ENCODE results near the gene RAP1GDS1.
"Not testable (repeated sequence)": the region's sequence is repeated elsewhere in the genome, so short reads cannot be mapped to it uniquely, and the experiment has no call there.

The RAP1GDS1 gene

DNA sequence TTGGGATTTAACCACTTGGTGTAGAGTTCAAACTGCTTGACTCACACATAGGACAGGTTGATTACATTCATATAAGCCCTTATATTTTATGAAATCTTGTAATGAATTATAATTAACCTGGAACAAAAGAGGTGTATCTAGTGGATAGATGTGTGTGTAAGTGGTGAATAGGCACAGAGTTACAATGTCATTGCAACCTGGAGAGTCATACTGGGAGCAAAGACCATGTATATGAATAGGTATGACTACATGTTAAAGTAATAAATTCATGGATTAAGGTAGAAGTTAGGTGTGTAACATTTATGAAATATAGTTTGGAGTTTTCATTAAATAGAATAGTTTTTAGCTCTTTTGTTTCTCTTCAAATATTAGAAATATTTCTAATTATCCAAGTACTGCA is 26.1 kb downstream of the RAP1GDS1 start:
- DNase-seq (ENCODE audit: low spot score) = no peak

DNA sequence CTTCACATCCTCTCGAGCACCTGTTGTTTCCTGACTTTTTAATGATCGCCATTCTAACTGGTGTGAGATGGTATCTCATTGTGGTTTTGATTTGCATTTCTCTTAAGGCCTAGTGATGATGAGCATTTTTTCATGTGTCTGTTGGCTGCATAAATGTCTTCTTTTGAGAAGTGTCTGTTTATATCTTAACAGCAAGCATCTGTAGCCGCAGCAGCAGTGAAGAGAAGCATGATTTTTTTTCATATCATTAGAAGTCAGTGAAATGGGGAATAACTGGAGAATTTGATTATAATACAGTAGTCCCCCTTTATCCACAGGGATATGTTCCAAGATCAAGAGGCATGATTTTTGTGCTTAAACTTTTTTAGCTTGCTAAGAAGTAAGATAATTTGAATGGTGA is 27.5 kb downstream of the RAP1GDS1 start:
- not testable (repeated sequence) for DNase-seq (ENCODE audit: low spot score)

DNA sequence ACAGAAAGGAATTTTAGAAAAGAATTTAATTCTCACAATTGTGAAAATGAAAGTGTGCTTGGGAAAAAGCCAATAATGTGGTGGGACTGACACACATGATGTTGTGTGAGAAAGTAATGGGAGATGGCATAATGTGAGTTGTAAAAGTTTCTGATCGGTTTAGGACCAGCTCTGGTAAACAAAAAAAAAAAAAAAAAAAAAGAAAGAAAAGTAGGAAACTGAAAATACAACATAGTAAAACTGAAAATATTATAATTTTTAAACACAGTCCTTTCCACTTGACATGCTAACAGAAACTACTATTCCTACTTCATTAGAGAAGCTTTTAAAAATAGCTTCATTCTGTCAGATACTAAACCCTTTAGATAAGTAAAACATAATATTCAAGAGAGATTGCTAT is 28.2 kb downstream of the RAP1GDS1 start:
- DNase-seq (ENCODE audit: low spot score) = no peak

GRCh38 chr4:98290511-98290910 is 29.3 kb downstream of the RAP1GDS1 start:
- no peak for DNase-seq (ENCODE audit: low spot score)

DNA sequence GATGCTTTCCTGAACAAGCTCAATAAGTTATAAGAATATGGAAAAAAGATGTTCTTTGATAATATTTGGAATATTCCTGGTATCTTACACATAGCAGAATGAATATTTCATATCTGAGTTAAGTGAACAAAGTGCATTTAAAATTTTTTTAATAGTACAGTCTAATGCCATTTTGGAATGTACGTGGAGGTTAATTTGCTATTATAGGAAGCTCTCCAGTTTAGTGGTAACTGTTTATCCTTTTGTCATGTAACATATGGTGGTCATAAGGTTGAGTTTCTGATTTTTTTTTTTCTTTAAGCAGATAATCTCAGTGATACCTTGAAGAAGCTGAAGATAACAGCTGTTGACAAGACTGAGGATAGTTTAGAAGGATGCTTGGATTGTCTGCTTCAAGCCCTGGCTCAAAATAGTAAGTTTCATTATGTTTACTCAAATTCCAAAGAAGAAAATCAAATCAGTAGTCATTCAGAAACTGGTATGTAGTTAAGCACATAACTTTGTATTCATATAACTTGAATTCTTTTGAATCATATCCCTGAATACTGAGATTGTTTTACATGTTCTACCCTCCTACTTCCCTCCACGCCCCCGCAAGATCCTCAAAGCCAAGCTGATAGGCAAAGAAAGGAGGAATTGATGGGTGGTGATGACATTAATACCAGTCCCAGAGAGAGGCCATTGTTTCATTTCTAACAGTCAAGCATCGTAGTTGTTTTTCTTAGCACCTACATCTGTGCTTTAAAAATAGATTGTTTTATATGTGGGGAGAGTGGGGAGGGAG is 32.1 kb downstream of the RAP1GDS1 start:
- DNase-seq (ENCODE audit: low spot score) = no peak

GRCh38 chr4:98298022-98298421 is 36.8 kb downstream of the RAP1GDS1 start:
- no peak for DNase-seq (ENCODE audit: low spot score)

DNA sequence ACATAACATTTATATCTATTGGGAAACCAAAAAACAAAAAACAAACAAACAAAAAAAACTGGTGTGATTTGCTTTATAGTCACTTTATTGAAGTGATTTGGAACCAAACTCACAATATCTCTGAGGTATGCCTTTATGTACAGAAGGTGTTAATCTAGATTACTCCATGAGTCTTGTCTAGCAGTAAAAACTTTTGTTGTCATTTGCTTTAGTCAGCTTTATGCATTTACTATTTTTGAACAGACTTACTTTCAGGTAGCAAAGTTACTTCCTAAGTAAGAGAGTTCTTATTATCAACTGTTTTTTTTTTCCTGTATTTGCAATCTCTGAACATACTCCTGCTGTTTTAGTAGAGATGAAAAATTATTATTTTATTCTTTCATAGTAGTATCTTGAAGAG is 39.5 kb downstream of the RAP1GDS1 start:
- DNase-seq (ENCODE audit: low spot score) = no peak

DNA sequence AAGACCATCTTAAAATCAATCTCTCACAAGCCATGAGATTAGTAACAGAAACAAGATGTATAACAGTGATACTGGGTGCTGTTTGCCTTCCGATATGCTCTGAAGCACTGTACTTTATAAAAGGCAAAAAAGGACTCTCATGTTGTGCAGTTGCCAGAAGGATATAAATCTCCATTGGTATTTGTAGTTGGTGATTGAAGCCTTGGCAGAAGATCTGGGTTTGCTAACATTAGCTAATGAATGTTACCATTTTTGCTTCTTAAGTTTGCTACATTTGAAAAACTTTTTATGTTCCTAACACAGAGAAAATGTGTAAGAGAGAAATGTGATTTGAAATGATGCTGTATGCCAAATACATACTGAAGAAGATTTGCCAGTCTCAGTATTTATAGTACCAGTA is 44.4 kb downstream of the RAP1GDS1 start:
- no peak for DNase-seq (ENCODE audit: low spot score)

- DNase-seq (ENCODE audit: low spot score) = no peak
Observed at GRCh38 chr4:98310867-98311266, 49.7 kb downstream of the RAP1GDS1 start.

DNA sequence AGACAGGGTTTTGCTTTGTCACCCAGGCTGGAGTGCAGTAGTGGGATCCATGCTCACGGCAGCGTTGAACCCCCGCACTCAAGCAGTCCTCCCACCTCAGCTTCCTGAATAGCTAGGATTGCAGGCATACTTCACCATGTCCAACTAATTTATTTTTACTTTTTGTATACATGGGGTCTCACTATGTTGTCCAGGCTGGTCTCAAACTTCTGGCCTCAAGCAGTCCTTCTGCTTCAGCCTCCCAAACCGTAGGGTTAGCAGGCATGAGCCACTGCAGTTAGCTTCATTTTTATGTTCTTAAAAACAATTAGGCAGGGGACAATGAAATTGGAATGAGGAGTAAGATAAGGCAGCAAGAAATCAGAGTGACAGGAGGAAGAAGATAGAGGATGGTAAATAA is 50.5 kb downstream of the RAP1GDS1 start:
- DNase-seq (ENCODE audit: low spot score) = no peak

DNA sequence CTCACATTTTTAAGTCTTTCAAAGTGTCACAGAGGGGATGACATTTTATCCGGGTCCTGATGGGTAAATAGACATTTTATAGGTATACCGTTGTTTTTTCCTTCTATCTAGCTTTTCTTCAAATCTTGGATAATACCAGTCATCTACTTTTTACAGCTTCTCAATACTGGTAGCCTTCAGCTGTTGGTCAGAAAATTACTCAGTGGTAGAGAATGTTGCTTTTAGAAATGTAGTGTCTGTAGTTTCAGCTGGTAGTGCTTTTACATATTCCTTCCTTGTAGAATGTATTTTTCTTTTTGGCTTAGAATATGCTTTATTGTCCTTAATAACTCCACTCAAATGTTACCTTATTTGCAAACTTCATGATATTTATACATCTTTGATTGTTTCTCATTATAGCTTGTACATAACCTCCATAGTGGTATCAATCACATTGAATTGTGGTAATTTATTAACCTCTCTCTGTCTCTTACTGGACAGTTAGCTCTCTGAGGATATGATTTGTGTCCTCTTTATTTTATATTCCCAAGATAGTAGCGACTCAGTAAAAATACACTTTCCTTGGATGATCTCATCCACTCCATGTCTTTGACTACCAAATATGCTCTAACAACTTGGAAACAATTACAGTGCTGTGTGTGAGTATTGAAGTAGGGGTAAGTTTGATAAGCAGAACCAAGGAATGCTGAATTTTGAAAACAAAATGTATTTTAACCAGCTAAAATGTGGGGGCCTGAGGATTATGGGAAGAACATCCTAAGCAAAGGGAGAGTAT is 53.8 kb downstream of the RAP1GDS1 start:
- no peak for DNase-seq (ENCODE audit: low spot score)

GRCh38 chr4:98318521-98318920 is 57.3 kb downstream of the RAP1GDS1 start:
- DNase-seq (ENCODE audit: low spot score) = no peak

GRCh38 chr4:98319021-98319420 is 57.8 kb downstream of the RAP1GDS1 start:
- DNase-seq (ENCODE audit: low spot score) = no peak

DNA sequence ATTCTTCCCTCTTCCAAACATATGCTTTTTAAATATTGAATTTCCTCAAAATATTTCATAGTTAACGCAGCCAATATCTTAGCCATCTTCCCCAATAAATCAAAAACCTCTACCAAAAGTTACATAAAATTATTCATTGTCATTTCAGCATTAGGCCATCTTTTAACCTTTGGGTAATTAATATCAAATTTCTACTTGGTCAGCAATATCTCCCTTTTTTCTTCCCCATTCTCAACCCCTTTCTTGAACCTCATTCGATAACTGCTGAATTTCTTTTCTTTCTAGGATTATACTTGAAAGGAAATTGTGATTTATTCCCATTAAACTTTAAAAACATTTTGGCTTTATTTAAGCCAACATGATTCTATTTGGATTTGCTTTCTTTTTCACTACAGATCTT is 65.0 kb downstream of the RAP1GDS1 start:
- DNase-seq (ENCODE audit: low spot score) = no peak

DNA sequence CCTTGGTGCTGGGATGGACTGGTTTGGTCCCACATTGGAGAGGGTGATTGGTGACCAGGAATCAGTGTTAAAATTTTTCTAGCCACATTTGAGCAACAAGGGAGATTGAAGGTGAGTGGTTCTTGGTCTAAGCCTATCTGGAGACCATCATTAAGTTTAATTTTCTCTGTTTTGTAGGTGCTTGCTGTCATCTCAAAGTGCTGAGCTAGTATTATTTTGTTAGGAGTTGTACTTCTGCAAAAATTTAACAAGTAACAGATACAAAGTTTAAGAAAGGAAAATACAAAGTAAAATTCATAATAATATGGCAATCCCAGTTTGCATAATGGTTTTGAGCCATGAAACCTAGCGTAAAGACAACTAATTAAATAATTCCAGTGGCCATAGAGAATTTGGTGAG is 66.5 kb downstream of the RAP1GDS1 start:
- DNase-seq (ENCODE audit: low spot score) = no peak

DNA sequence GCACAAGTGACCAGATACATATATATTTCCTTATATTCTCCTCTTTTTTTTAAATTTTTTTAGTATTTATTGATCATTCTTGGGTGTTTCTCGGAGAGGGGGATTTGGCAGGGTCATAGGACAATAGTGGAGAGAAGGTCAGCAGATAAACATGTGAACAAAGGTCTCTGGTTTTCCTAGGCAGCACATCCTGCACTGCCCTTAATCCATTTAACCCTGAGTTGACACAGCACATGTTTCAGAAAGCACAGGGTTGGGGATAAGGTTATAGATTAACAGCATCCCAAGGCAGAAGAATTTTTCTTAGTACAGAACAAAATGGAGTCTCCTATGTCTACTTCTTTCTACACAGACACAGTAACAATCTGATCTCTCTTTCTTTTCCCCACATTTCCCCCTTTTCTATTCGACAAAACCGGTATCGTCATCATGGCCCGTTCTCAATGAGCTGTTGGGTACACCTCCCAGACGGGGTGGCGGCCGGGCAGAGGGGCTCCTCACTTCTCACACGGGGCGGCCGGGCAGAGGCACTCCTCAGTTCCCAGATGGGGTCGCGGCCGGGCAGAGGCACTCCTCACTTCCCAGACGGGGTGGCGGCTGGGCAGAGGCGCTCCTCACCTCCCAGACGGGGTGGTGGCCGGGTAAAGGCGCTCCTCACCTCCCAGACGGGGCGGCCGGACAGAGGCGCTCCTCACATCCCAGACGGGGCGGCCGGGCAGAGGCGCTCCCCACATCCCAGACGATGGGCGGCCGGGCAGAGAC is 68.9 kb downstream of the RAP1GDS1 start:
- DNase-seq (ENCODE audit: low spot score) = not testable (repeated sequence)

DNA sequence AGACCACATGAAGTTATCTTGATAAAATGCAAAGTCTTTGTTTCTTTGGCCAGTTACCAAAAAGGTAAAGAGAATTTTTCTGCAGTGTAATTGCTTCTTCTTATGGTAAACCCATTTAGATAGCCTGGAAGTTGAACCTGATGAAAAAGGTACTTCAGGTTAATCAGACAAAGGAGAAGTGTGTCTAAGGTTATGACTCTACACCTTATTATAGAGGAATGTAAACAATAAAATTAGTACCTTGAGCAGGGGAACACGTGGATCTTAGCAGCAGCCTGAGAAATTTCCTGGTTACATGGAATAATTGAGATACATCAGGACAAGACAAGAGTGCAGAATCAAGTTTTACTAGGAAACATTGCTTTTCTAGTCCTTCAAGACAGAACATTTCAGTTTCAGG is 70.8 kb downstream of the RAP1GDS1 start:
- DNase-seq (ENCODE audit: low spot score) = no peak

- DNase-seq (ENCODE audit: low spot score) = no peak
Observed at GRCh38 chr4:98334461-98334860, 73.3 kb downstream of the RAP1GDS1 start.

DNA sequence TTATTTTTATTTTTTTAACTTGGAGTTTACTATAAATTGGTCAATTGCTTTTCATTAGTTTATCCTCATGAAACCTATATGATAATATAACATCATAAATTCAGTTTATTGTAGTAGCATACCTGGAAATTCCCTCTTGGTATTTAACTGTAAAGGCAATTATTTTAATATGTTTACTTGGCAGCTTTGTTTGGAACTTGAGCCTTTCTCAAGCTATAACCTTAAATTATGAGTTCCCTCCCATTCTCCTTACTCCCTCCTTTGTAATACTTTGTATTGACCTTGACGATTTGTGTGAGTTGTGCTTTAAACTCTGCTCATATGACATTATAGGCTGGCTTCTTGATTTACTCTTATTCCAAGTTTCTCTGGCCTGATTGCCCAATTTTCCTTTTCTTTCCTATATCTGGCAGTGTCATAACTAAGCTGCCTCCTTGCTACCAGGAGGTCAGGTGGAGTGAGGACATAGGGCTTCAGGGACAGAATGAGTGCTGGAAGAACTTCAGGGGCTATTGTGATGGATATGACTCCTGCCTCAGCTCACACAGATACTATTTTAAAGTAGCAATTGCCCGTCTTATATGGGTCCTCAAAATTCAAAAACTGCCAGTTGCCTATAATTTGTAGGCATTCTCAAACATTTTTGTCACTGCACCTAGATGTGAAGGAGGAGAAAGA is 77.7 kb downstream of the RAP1GDS1 start:
- DNase-seq (ENCODE audit: low spot score) = no peak

DNA sequence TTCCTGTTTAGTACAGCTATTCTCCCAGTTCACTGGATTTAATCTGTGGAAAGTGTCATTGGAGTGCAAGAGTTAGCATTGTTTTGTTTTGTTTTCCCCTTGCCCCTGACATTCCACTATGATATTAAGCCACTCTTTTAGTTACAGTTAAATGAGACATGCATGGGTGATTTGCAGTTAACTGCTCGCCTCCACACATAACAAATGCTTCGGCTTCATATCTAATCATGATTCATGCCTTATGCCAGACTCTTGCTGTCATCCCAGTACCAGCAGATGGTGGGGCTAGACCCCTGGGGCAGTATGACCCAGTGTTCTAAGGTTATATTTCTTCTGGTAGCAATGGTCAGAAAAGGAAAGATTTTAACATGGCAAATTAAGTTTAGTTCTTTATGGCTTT is 80.1 kb downstream of the RAP1GDS1 start:
- no peak for DNase-seq (ENCODE audit: low spot score)

DNA sequence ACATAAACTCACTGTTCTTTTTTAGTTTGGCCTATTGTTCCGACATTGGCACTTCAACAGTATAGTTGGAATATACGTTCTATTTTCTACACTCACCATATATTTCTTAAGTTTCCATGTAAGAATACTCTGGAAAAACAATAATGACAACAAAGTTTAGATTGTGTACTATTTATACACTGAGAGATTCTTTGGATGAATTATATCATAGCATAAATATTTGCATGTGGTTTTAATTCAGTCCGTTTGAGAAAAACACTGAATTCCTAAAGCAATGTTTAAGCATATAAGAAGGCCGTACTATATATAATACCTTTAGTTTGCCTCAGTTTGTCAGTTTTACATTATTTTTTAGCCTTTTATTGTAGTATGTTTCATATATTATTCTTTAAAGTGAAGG is 82.4 kb downstream of the RAP1GDS1 start:
- no peak for DNase-seq (ENCODE audit: low spot score)

DNA sequence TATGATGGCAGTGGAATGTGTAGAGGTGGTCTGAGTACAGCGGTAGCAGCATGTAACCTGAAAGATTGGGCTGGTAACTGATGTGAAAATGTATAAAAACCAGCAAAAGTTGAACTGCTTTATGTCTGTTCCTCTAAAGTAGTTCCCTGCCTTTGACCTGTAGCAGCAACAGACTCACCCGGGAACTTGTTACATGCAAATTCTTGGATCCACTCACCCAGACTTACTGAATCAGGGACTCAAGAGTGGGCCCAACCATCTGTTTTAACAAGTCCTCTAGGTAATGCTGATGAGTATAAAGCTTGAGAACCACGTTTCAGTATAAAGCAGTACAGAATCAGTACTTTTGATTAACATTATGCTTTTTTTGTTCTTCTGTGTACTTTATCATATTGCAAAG is 84.7 kb downstream of the RAP1GDS1 start:
- DNase-seq (ENCODE audit: low spot score) = no peak

Data from CD4-positive, alpha-beta T cell treated with Interleukin-2 at 100 ng/mL for 4 hours (primary cell).